ENCODE results near the gene GRID2.
"Not testable (repeated sequence)": the region's sequence is repeated elsewhere in the genome, so short reads cannot be mapped to it uniquely, and the experiment has no call there.

Gene GRID2

GRCh38 chr4:92403525-92403924 lies 99.8 kb downstream of the GRID2 start:
- not testable (repeated sequence) for H3K36me3 ChIP-seq (ENCODE audit: control insufficient read depth in 5 of 5, insufficient read depth in 5 of 5, low read length in 5 of 5); H3K4me1 ChIP-seq (ENCODE audit: control insufficient read depth in 5 of 5, insufficient read depth in 5 of 5, low read length in 5 of 5); H3K27me3 ChIP-seq (ENCODE audit: control insufficient read depth in 5 of 5, insufficient read depth in 4 of 5, low read length in 5 of 5); H3K27ac ChIP-seq (ENCODE audit: low read depth, low read length); H3K9me3 ChIP-seq (ENCODE audit: control insufficient read depth in 5 of 5, low read length in 5 of 5); H3K9ac ChIP-seq (ENCODE audit: low read length in 5 of 5); H3K4me3 ChIP-seq (ENCODE audit: low read depth in 1 of 5, low read length in 5 of 5)

DNA sequence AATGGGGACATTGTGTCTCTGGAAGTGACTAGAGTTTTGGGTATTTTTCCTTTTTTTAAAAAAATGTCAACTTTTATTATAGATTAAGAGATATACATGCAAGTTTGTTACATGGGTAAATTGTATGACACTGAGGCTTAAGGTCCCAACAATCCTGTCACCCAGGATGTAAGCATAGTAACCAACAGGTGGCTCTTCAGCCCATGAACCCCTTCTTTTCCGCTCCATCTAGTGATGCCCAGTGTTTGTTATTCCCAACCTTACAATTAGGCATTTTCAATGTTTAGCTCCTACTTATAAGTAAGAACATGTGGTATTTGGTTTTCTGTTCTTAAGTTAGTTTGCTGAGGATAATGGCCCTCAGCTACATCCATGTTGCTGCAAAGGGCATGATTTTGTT lies 102.7 kb downstream of the GRID2 start:
- Histone ChIP-seq H3K27ac (ENCODE audit: low read depth, low read length) (no peak overlapping the region), H3K4me1 (ENCODE audit: control insufficient read depth in 5 of 5, insufficient read depth in 5 of 5, low read length in 5 of 5) (no peaks in the 10 kb centered on the region)

DNA sequence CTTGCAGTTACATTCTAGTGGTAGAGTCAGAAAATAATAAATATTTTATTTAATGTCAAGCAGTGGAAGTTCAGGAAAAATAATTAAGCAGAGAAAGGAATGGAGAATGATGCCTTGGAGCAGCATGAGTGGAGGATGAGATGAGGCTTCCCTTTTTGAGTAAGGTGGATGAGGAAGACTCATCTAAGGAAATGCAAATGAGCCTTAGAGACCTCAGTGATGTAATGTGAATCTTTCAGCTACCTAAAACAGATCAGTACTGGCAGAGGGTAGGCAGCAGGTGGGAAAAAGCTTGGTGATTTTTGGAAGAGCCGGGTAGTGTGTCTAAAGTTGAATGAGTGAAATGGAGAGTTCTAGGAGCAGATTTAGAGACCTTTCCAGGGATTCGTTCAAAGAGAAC lies 118.2 kb downstream of the GRID2 start:
- no peaks in the 10 kb centered on the region for H3K27me3 ChIP-seq (ENCODE audit: control insufficient read depth in 5 of 5, insufficient read depth in 4 of 5, low read length in 5 of 5)
- H3K9me3 ChIP-seq (ENCODE audit: control insufficient read depth in 5 of 5, low read length in 5 of 5), result no peaks in the 10 kb centered on the region
- H3K4me3 ChIP-seq (ENCODE audit: low read depth in 1 of 5, low read length in 5 of 5), result no peak overlapping the region
- no peak overlapping the region for H3K9ac ChIP-seq (ENCODE audit: low read length in 5 of 5)
- H3K27ac ChIP-seq (ENCODE audit: low read depth, low read length), result no peak overlapping the region
- no peaks in the 10 kb centered on the region for H3K4me1 ChIP-seq (ENCODE audit: control insufficient read depth in 5 of 5, insufficient read depth in 5 of 5, low read length in 5 of 5)
- no peaks in the 10 kb centered on the region for H3K36me3 ChIP-seq (ENCODE audit: control insufficient read depth in 5 of 5, insufficient read depth in 5 of 5, low read length in 5 of 5)

More for the DNA sequence above, 102.7 kb downstream of the GRID2 start:
- H3K9ac ChIP-seq (ENCODE audit: low read length in 5 of 5), result no peak overlapping the region
- H3K27me3 ChIP-seq (ENCODE audit: control insufficient read depth in 5 of 5, insufficient read depth in 4 of 5, low read length in 5 of 5), result no peaks in the 10 kb centered on the region
- H3K4me3 ChIP-seq (ENCODE audit: low read depth in 1 of 5, low read length in 5 of 5), result no peak overlapping the region
- no peaks in the 10 kb centered on the region for H3K36me3 ChIP-seq (ENCODE audit: control insufficient read depth in 5 of 5, insufficient read depth in 5 of 5, low read length in 5 of 5)
- H3K9me3 ChIP-seq (ENCODE audit: control insufficient read depth in 5 of 5, low read length in 5 of 5), result no peaks in the 10 kb centered on the region

GRCh38 chr4:92433272-92433758 lies 129.5 kb downstream of the GRID2 start:
- Histone ChIP-seq H3K27ac (ENCODE audit: low read depth, low read length) (no peak overlapping the region), H3K9ac (ENCODE audit: low read length in 5 of 5) (no peak overlapping the region), H3K4me3 (ENCODE audit: low read depth in 1 of 5, low read length in 5 of 5) (no peak overlapping the region), H3K9me3 (ENCODE audit: control insufficient read depth in 5 of 5, low read length in 5 of 5) (peaks cover 0 to 9% (median 0%) of the 10 kb centered on the region in 5 donors), H3K27me3 (ENCODE audit: control insufficient read depth in 5 of 5, insufficient read depth in 4 of 5, low read length in 5 of 5) (no peaks in the 10 kb centered on the region), H3K36me3 (ENCODE audit: control insufficient read depth in 5 of 5, insufficient read depth in 5 of 5, low read length in 5 of 5) (no peaks in the 10 kb centered on the region), H3K4me1 (ENCODE audit: control insufficient read depth in 5 of 5, insufficient read depth in 5 of 5, low read length in 5 of 5) (no peaks in the 10 kb centered on the region)

- H3K4me1 ChIP-seq (ENCODE audit: control insufficient read depth in 5 of 5, insufficient read depth in 5 of 5, low read length in 5 of 5); H3K4me3 ChIP-seq (ENCODE audit: low read depth in 1 of 5, low read length in 5 of 5); H3K27me3 ChIP-seq (ENCODE audit: control insufficient read depth in 5 of 5, insufficient read depth in 4 of 5, low read length in 5 of 5); H3K9ac ChIP-seq (ENCODE audit: low read length in 5 of 5); H3K36me3 ChIP-seq (ENCODE audit: control insufficient read depth in 5 of 5, insufficient read depth in 5 of 5, low read length in 5 of 5); H3K27ac ChIP-seq (ENCODE audit: low read depth, low read length); H3K9me3 ChIP-seq (ENCODE audit: control insufficient read depth in 5 of 5, low read length in 5 of 5): not testable (repeated sequence)
Measured at GRCh38 chr4:92438722-92439121, 135.0 kb downstream of the GRID2 start.

- not testable (repeated sequence) for H3K27me3 ChIP-seq (ENCODE audit: control insufficient read depth in 5 of 5, insufficient read depth in 4 of 5, low read length in 5 of 5); H3K36me3 ChIP-seq (ENCODE audit: control insufficient read depth in 5 of 5, insufficient read depth in 5 of 5, low read length in 5 of 5); H3K9ac ChIP-seq (ENCODE audit: low read length in 5 of 5); H3K27ac ChIP-seq (ENCODE audit: low read depth, low read length); H3K9me3 ChIP-seq (ENCODE audit: control insufficient read depth in 5 of 5, low read length in 5 of 5); H3K4me1 ChIP-seq (ENCODE audit: control insufficient read depth in 5 of 5, insufficient read depth in 5 of 5, low read length in 5 of 5); H3K4me3 ChIP-seq (ENCODE audit: low read depth in 1 of 5, low read length in 5 of 5)
Measured at GRCh38 chr4:92442131-92442530, 138.4 kb downstream of the GRID2 start.

GRCh38 chr4:92444143-92444843 lies 140.5 kb downstream of the GRID2 start:
- H3K36me3 ChIP-seq (ENCODE audit: control insufficient read depth in 5 of 5, insufficient read depth in 5 of 5, low read length in 5 of 5); H3K27ac ChIP-seq (ENCODE audit: low read depth, low read length); H3K9ac ChIP-seq (ENCODE audit: low read length in 5 of 5); H3K4me3 ChIP-seq (ENCODE audit: low read depth in 1 of 5, low read length in 5 of 5); H3K4me1 ChIP-seq (ENCODE audit: control insufficient read depth in 5 of 5, insufficient read depth in 5 of 5, low read length in 5 of 5); H3K27me3 ChIP-seq (ENCODE audit: control insufficient read depth in 5 of 5, insufficient read depth in 4 of 5, low read length in 5 of 5); H3K9me3 ChIP-seq (ENCODE audit: control insufficient read depth in 5 of 5, low read length in 5 of 5): not testable (repeated sequence)

GRCh38 chr4:92445127-92445526 lies 141.4 kb downstream of the GRID2 start:
- no peaks in the 10 kb centered on the region for H3K9me3 ChIP-seq (ENCODE audit: control insufficient read depth in 5 of 5, low read length in 5 of 5)
- no peak overlapping the region for H3K4me3 ChIP-seq (ENCODE audit: low read depth in 1 of 5, low read length in 5 of 5)
- no peaks in the 10 kb centered on the region for H3K27me3 ChIP-seq (ENCODE audit: control insufficient read depth in 5 of 5, insufficient read depth in 4 of 5, low read length in 5 of 5)
- no peak overlapping the region for H3K9ac ChIP-seq (ENCODE audit: low read length in 5 of 5)
- H3K4me1 ChIP-seq (ENCODE audit: control insufficient read depth in 5 of 5, insufficient read depth in 5 of 5, low read length in 5 of 5), result no peaks in the 10 kb centered on the region
- no peak overlapping the region for H3K27ac ChIP-seq (ENCODE audit: low read depth, low read length)
- H3K36me3 ChIP-seq (ENCODE audit: control insufficient read depth in 5 of 5, insufficient read depth in 5 of 5, low read length in 5 of 5), result no peaks in the 10 kb centered on the region

DNA sequence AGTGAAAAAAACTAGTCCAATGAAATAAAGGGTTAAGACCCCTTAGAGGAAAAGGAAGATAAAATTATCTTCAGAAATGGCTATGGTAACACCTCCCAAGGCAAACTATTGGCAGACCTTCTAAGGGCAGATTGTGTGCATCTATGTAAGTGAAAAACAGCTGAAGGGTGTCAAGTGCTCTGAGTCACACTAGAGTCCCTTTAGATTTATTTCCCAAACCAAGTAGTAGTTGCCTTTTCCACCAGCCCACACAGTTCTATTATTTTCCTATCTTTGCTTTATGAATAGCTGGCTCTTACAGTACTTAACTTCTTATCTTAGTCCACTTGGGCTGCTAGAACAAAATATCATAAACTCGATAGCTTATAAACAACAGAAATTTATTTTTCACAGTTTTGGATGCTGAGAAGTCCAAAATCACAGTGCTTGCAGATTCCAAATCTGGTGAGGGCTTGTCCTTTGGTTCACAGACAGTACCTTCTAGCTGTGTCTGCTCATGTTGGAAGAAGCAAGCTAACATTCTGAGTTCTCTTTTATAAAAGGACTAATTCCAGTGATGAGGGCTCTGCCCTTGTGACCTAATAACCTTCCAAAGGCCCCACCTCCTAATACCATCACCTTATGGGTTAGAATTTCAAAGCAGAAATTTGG lies 143.6 kb downstream of the GRID2 start:
- Histone ChIP-seq H3K27me3 (ENCODE audit: control insufficient read depth in 5 of 5, insufficient read depth in 4 of 5, low read length in 5 of 5) (no peaks in the 10 kb centered on the region), H3K9ac (ENCODE audit: low read length in 5 of 5) (no peak overlapping the region), H3K36me3 (ENCODE audit: control insufficient read depth in 5 of 5, insufficient read depth in 5 of 5, low read length in 5 of 5) (no peaks in the 10 kb centered on the region), H3K4me3 (ENCODE audit: low read depth in 1 of 5, low read length in 5 of 5) (no peak overlapping the region), H3K9me3 (ENCODE audit: control insufficient read depth in 5 of 5, low read length in 5 of 5) (no peaks in the 10 kb centered on the region), H3K27ac (ENCODE audit: low read depth, low read length) (no peak overlapping the region), H3K4me1 (ENCODE audit: control insufficient read depth in 5 of 5, insufficient read depth in 5 of 5, low read length in 5 of 5) (no peaks in the 10 kb centered on the region)

DNA sequence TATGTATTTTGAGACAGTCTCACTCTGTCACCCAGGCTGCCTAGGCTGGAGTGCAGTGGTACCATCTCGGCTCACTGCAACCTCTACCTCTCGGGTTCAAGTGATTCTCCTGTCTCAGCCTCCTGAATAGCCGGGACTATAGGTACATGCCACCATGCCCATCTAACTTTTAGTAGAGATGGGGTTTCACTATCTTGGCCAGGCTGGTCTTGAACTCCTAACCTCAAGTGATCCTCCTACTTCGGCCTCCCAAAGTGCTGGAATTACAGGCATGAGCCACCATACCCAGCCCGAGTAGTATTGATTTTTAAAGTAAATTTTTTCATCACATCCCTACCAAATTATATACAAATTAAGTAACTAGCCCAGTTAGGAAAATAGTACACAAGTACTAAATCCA lies 144.4 kb downstream of the GRID2 start:
- not testable (repeated sequence) for H3K27me3 ChIP-seq (ENCODE audit: control insufficient read depth in 5 of 5, insufficient read depth in 4 of 5, low read length in 5 of 5); H3K4me1 ChIP-seq (ENCODE audit: control insufficient read depth in 5 of 5, insufficient read depth in 5 of 5, low read length in 5 of 5); H3K36me3 ChIP-seq (ENCODE audit: control insufficient read depth in 5 of 5, insufficient read depth in 5 of 5, low read length in 5 of 5); H3K4me3 ChIP-seq (ENCODE audit: low read depth in 1 of 5, low read length in 5 of 5); H3K27ac ChIP-seq (ENCODE audit: low read depth, low read length); H3K9ac ChIP-seq (ENCODE audit: low read length in 5 of 5); H3K9me3 ChIP-seq (ENCODE audit: control insufficient read depth in 5 of 5, low read length in 5 of 5)

Data from subcutaneous abdominal adipose tissue (tissue), 5 donors.